HEK293T (cell line): ENCODE data around the gene PET100.

Source experiments
- BHLHE40 ChIP-seq: fragments of 450-650 bp; IDR thresholded peaks from 2 replicates; pipeline ENCODE4 v1.6.1; 2016; ENCODE audit warnings: mild to moderate bottlenecking, moderate library complexity, borderline replicate concordance
- FOXA1 ChIP-seq: fragments of 450-650 bp; IDR thresholded peaks from 2 replicates; pipeline ENCODE4 v1.6.1; 2016; ENCODE audit warnings: mild to moderate bottlenecking
- SP1 ChIP-seq: fragments of 450-650 bp; IDR thresholded peaks from 2 replicates; pipeline ENCODE4 v1.6.1; 2017
- SUZ12 ChIP-seq: fragments of 450-650 bp; IDR thresholded peaks from 2 replicates; pipeline ENCODE4 v1.6.1; 2016; ENCODE audit warnings: mild to moderate bottlenecking
- TARDBP ChIP-seq: fragments of 450-650 bp; IDR thresholded peaks from 2 replicates; pipeline ENCODE4 v1.6.1; 2016
- TF ChIP-seq, protein P1 (sequence below): fragments of 450-650 bp; IDR thresholded peaks from 2 replicates; pipeline ENCODE4 v1.6.1; 2016

DNA sequence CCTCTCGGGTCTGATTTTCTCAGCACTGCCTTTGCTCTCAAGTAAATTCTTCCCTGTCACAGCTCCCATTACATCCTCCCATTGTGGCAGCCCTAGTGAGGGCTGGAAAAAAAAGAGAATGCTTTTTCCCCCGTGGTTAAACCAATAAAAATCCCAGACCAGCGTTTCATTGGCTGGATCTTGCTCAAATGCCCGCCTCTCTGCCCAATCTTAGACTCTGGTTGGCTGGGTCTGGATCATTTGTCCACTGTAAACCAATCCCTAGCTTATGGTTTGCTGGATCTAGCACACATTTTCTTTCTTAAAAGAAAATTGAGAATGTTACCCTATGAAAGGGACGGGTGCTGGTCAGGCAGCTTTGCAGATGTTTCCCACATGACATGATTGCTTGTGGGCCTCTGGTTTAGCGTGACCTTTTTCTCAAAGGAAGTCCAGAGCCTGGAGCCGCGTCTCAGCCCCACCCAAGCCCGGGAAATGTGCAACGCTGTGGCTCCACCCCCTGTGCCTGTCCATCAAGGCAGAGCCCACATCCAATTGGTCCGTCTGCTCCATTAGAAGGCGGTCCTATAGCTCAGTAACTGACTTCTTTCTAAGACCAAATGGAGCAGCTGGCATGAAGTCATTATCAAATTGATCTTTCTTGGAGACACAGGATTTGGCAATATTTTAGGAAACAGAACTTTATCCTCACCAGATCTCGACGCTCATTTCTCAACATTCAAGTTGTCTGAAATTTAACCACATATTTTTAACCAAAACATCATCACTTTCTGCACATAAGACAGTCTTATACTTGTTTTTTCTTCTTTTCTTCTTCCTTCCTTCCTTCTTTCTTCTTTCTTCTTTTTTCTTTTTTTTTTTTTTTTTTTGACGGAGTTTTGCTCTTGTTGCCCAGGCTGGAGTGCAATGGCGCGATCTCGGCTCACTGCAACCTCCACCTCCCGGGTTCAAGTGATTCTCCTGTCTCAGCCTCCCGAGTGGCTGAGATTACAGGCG is 44.7 kb downstream of the PET100 start:
- TF ChIP-seq, protein P1, sequence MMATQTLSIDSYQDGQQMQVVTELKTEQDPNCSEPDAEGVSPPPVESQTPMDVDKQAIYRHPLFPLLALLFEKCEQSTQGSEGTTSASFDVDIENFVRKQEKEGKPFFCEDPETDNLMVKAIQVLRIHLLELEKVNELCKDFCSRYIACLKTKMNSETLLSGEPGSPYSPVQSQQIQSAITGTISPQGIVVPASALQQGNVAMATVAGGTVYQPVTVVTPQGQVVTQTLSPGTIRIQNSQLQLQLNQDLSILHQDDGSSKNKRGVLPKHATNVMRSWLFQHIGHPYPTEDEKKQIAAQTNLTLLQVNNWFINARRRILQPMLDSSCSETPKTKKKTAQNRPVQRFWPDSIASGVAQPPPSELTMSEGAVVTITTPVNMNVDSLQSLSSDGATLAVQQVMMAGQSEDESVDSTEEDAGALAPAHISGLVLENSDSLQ = peak; percentile 98
- TF ChIP-seq FOXA1 (no peak), SUZ12 (no peak), TARDBP (no peak), BHLHE40 (no peak), SP1 (no peak)
